ENCODE results near the gene BTBD18.

- TF ChIP-seq POLR2A (IDR thresholded peaks at IDR 0.05; ENCODE audit: low read depth, low read length) (peak; percentile 53; the same call in 1 of the 2 replicates), POLR2AphosphoS5 (IDR thresholded peaks at IDR 0.05; ENCODE audit: low read depth, low read length) (0 out of 2 replicates have a peak, but pooled peaks have one; percentile 57), TAF1 (IDR thresholded peaks at IDR 0.05; ENCODE audit: borderline replicate concordance, low read depth, low read length) (no peak)
These were observed 7.3 kb downstream of the BTBD18 start for GRCh38 chr11:57744357-57744756.
